Adipocyte (in vitro differentiated cells): ENCODE results near the gene OR4Q3.
"Not testable (repeated sequence)": the region's sequence is repeated elsewhere in the genome, so short reads cannot be mapped to it uniquely, and the experiment has no call there.

Experiments
- DNase-seq: peaks from one replicate; pipeline ENCODE4 v3.0.0-alpha.2; 2015; ENCODE audit warnings: low read depth
- H3K27me3 ChIP-seq: replicated peaks from 2 replicates; pipeline ENCODE4 v1.7.0; 2013; ENCODE audit warnings: mild to moderate bottlenecking, low read length, moderate library complexity; ENCODE audit not compliant: control insufficient read depth, insufficient read depth
- H3K36me3 ChIP-seq: 2 replicates; pipeline ENCODE4 v1.7.0; 2013; ENCODE audit warnings: low read length, mild to moderate bottlenecking, moderate library complexity; ENCODE audit not compliant: control insufficient read depth, insufficient read depth, severe bottlenecking
- H3K4me1 ChIP-seq: 2 replicates; pipeline ENCODE4 v1.7.0; 2013; ENCODE audit warnings: mild to moderate bottlenecking, low read length, moderate library complexity; ENCODE audit not compliant: control insufficient read depth, insufficient read depth
- H3K4me3 ChIP-seq: 2 replicates; pipeline ENCODE4 v1.7.0; 2013; ENCODE audit warnings: mild to moderate bottlenecking, low read length, moderate library complexity
- H3K9ac ChIP-seq: 2 replicates; pipeline ENCODE4 v1.7.0; 2013; ENCODE audit warnings: mild to moderate bottlenecking, low read length, moderate library complexity
- H3K9me3 ChIP-seq: 2 replicates; pipeline ENCODE4 v1.7.0; 2013; ENCODE audit warnings: mild to moderate bottlenecking, low read length, moderate library complexity; ENCODE audit not compliant: control insufficient read depth

The OR4Q3 gene

GRCh38 chr14:19743256-19743655, at the start of gene OR4Q3:
OR4Q3 (plus strand) TSS chr14:19743571.
- Histone ChIP-seq H3K36me3 (no peaks in the 10 kb centered on the region), H3K4me1 (no peaks in the 10 kb centered on the region), H3K9me3 (no peaks in the 10 kb centered on the region), H3K27me3 (no peaks in the 10 kb centered on the region), H3K4me3 (no peak within 1 kb of the TSS), H3K9ac (no peak within 1 kb of the TSS)
- no peak for DNase-seq

- Histone ChIP-seq H3K9me3 (peaks cover 17% of the 10 kb centered on the region), H3K36me3 (no peaks in the 10 kb centered on the region), H3K27me3 (no peaks in the 10 kb centered on the region), H3K9ac (no peak overlapping the region), H3K4me3 (no peak overlapping the region), H3K4me1 (no peaks in the 10 kb centered on the region)
- no peak for DNase-seq
Measured at GRCh38 chr14:19729359-19729758, 14.0 kb upstream of the OR4Q3 start.

GRCh38 chr14:19729763-19730162, 13.6 kb upstream of the OR4Q3 start:
- Histone ChIP-seq H3K4me3 (no peak overlapping the region), H3K9me3 (peaks cover 17% of the 10 kb centered on the region), H3K27me3 (no peaks in the 10 kb centered on the region), H3K9ac (no peak overlapping the region), H3K4me1 (no peaks in the 10 kb centered on the region), H3K36me3 (no peaks in the 10 kb centered on the region)
- DNase-seq, result no peak

- not testable (repeated sequence) for DNase-seq, H3K9ac ChIP-seq, H3K9me3 ChIP-seq, H3K4me3 ChIP-seq, H3K4me1 ChIP-seq, H3K36me3 ChIP-seq, H3K27me3 ChIP-seq
Measured at GRCh38 chr14:19733893-19734292, 9.5 kb upstream of the OR4Q3 start.

- DNase-seq, H3K4me1 ChIP-seq, H3K9ac ChIP-seq, H3K36me3 ChIP-seq, H3K9me3 ChIP-seq, H3K4me3 ChIP-seq, H3K27me3 ChIP-seq: not testable (repeated sequence)
Measured at GRCh38 chr14:19752316-19752715, 8.9 kb downstream of the OR4Q3 start.

- DNase-seq, result no peak
- Histone ChIP-seq H3K27me3 (no peaks in the 10 kb centered on the region), H3K9ac (no peak overlapping the region), H3K9me3 (no peaks in the 10 kb centered on the region), H3K4me1 (peaks cover 4% of the 10 kb centered on the region), H3K36me3 (no peaks in the 10 kb centered on the region), H3K4me3 (no peak overlapping the region)
Measured at GRCh38 chr14:19754172-19754571, 10.8 kb downstream of the OR4Q3 start.

GRCh38 chr14:19771491-19771890, 28.1 kb downstream of the OR4Q3 start:
- H3K4me3 ChIP-seq, H3K9ac ChIP-seq, H3K36me3 ChIP-seq, H3K9me3 ChIP-seq, DNase-seq, H3K27me3 ChIP-seq, H3K4me1 ChIP-seq: not testable (repeated sequence)

- no peak for DNase-seq
- no peaks in the 10 kb centered on the region for H3K36me3 ChIP-seq
- no peaks in the 10 kb centered on the region for H3K4me1 ChIP-seq
- no peak overlapping the region for H3K4me3 ChIP-seq
- no peak overlapping the region for H3K9ac ChIP-seq
- no peaks in the 10 kb centered on the region for H3K27me3 ChIP-seq
- peaks cover 5% of the 10 kb centered on the region for H3K9me3 ChIP-seq
Measured at GRCh38 chr14:19771895-19772430, 28.6 kb downstream of the OR4Q3 start.

- not testable (repeated sequence) for H3K9ac ChIP-seq, H3K36me3 ChIP-seq, DNase-seq, H3K4me3 ChIP-seq, H3K4me1 ChIP-seq, H3K27me3 ChIP-seq, H3K9me3 ChIP-seq
Measured at GRCh38 chr14:19772454-19772853, 29.1 kb downstream of the OR4Q3 start.

- DNase-seq, H3K4me1 ChIP-seq, H3K36me3 ChIP-seq, H3K27me3 ChIP-seq, H3K9ac ChIP-seq, H3K9me3 ChIP-seq, H3K4me3 ChIP-seq: not testable (repeated sequence)
Measured at GRCh38 chr14:19773204-19773603, 29.8 kb downstream of the OR4Q3 start, which contains the start of gene OR4M1. OR4M1 (plus strand) TSS chr14:19773504; CDS start chr14:19780323, 6,819 bp downstream.

GRCh38 chr14:19775587-19775986, 32.2 kb downstream of the OR4Q3 start:
- peaks cover 5% of the 10 kb centered on the region for H3K9me3 ChIP-seq
- DNase-seq, result no peak
- H3K4me1 ChIP-seq, result no peaks in the 10 kb centered on the region
- H3K4me3 ChIP-seq, result no peak overlapping the region
- H3K27me3 ChIP-seq, result no peaks in the 10 kb centered on the region
- H3K9ac ChIP-seq, result no peak overlapping the region
- H3K36me3 ChIP-seq, result no peaks in the 10 kb centered on the region

GRCh38 chr14:19785848-19786247, 42.5 kb downstream of the OR4Q3 start:
- not testable (repeated sequence) for H3K9ac ChIP-seq, H3K4me3 ChIP-seq, H3K36me3 ChIP-seq, H3K9me3 ChIP-seq, H3K4me1 ChIP-seq, DNase-seq, H3K27me3 ChIP-seq
